Stimulated activated CD4-positive, alpha-beta T cell treated with anti-CD3 and anti-CD28 coated beads, Interleukin-1b, Interleukin-23, amount 100 ng/mL, for 24 hours (primary cell): ENCODE data around the gene LUZP2.
"Not testable (repeated sequence)": the region's sequence is repeated elsewhere in the genome, so short reads cannot be mapped to it uniquely, and the experiment has no call there.

Experiments
- DNase-seq, 4 experiments: peaks; one replicate each; pipeline ENCODE4 v3.0.0-alpha.2; 2020; ENCODE audit warnings: low read depth in 4 of 4, low spot score in 1 of 4

LUZP2 gene

DNA sequence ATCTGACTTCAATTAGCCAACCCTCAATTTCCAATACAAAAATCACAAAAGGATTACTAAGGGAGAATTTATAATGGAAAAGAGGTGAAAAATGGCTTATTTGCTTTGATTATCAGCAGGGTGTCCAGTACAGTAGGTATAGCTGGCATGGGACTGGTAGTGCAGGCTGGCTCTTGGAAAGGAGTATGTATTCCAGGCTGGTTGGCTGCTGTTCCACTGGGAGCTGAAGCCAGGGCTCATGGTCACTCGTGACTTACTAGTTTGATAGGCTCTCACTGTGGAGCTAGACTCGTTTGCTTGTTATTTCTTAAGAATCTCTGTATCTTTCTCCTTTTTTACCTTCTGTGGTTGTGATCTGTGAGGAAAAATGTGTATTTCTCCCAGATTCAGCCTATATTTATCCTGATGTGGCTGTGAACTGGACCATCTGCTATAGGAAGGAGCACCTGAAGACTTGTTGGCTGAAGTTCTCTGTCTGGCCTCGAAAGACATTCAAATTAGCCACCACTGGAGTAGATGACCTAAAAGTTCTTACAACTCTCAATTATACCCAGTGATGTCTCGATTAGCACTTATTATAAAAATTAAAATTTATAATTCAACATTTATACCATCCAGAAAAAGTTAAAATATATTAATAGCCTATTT is 395.1 kb downstream of the LUZP2 start:
- not testable (repeated sequence) for DNase-seq

DNA sequence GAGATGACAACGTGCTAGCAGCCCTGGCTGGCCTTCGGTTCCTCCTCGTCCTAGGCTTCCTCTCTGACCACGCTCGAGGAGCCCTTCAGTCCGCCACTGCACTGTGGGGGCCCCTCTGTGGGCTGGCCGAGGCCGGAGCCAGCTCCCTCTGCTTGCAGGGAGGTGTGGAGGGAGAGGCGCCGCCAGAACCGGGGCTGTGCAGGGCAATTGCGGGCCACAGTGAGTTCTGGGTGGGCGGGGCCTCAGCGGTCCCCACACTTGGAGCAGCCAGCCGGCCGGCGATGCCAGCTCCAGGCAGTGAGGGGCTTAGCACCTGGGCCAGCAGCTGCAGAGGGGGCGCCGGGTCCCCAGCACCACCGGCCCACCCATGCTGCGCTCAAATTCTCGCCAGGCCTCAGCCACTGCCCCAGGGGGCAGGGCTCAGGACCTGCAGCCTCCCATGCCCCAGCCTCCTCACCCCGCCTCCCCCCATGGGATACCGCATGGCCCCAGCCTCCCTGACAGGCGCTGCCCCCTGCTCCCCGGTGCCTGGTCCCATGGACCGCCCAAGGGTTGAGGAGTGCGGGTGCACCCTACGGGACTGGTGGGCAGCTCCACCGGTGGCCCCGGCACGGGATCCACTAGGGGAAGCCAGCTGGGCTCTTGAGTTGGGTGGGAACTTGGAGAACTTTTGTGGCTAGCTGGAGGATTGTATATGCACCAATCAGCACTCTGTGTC is 399.4 kb downstream of the LUZP2 start:
- no peak for DNase-seq

DNA sequence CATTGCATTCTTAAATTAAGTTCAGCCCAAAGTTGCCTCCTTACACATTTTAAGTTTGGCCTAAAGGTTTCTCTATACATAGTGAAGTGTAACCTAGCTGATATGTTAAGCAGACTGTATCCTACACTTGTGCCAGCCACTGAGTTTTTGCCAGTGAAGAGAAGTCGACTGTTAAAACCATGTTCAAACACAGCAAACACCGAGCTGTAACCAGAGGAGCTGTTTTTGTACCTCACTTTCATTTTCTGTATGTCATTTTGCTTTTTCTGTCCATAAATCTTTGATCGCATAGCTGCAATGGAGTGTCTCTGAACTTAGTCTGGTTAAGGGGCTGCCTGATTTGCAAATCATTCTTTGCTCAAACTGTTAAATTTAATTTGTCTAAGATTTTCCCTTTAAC is 403.7 kb downstream of the LUZP2 start:
- no peak for DNase-seq

DNA sequence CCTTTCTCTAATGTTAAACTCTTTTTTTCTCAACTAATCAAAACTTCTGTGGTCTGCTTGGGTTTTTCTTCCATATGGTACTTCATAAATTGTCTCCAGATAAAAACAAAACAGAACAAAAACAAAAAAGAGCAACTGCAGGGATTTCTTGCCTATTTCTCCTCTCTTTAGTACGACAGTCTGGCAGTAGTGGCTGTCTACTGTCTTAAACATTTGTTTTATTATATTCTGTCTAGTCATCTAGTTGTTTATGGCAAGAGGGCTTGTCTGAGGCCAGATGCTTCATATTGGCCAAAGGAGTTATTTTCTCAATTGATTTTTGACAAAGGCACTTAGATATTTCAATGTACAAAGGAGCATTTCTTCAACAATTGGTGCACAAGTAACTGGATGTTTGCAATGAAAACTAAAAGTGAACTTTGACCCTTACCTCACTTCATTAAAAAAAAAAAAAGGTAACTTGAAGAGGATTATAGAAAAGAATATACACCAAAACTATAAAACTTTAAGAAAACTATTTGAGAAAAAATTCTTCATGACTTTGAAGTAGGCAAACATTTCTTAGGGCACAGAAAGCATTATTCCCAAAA is 404.2 kb downstream of the LUZP2 start:
- no peak for DNase-seq

DNA sequence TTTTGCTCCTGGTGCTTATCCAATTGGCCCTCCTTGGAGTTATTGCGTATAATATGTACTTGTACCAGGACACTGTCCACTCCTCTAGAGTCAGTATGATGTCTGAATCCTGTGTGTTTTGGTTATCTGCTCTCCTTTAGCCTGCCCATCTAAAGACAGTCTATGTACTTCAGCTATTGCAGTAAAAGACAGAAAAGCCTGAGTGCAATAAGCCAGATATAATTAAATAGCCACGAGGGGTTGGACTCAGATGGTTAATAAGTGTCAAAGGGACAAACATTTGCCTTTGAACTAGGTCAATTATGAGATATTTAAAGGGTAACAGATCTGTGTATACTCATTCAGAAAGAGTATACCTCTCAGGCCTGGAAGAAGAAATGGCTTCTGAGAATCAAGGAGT is 406.7 kb downstream of the LUZP2 start:
- DNase-seq, result no peak

DNA sequence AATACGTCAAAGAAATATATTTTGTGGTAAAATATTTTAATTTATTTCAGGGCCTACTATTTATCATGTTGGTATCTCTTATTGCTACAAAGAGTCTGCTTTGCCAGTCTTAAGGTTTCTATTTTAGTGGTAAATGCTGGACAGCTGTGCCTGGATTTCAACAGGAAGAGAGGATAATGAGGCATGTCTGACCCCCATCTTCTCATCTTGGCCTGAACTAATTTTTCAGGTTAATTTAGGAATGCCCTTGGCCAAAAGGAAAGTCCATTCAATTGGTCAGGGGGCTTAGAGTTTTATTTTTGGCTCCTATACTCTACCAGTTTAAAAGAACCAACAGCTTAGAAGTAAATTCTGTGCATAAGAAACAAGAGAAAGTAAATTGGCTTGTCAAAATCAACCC is 428.2 kb downstream of the LUZP2 start:
- no peak for DNase-seq

DNA sequence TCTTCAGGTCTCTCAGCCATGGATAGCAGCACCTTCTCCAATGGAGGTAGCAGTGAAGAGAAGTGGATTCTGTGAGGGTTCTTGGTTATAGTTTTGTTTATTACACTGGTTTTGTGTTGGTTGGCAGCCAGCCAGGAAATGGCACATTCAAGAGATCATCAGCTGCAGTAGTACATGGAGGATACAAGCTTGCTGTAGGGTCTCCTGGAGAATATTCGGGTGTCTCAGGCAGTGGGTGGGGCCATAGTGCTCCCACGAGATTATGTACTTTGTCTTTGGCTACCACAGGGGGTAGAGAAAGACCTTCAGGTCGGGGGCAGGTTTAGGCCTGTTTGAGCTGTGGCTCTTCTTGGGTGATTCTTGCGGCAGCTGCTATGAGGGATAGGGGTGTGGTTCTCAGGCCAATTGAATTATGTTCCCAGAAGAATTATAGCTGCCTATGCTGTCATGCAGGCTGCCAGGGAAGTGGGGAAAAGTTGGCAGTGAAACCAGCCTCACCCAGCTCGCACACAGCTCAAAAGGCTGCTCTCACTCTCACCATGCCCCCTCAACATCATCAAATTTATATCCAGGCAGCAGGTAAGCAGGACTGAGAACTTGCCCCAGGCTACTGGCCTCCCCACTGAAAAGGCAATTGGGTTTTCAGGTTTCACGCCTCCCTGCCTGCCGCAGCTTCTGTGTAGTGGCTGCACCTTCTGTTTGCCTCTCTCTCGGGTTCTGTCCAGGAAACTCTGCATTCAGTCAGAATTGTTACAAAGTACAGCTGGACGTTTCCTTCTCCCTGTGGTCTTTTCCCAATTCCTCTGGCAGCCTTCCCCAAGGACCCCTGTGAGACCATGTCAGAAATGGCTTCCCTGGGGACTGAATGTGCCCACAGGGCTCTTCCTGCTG is 435.5 kb downstream of the LUZP2 start:
- no peak for DNase-seq

DNA sequence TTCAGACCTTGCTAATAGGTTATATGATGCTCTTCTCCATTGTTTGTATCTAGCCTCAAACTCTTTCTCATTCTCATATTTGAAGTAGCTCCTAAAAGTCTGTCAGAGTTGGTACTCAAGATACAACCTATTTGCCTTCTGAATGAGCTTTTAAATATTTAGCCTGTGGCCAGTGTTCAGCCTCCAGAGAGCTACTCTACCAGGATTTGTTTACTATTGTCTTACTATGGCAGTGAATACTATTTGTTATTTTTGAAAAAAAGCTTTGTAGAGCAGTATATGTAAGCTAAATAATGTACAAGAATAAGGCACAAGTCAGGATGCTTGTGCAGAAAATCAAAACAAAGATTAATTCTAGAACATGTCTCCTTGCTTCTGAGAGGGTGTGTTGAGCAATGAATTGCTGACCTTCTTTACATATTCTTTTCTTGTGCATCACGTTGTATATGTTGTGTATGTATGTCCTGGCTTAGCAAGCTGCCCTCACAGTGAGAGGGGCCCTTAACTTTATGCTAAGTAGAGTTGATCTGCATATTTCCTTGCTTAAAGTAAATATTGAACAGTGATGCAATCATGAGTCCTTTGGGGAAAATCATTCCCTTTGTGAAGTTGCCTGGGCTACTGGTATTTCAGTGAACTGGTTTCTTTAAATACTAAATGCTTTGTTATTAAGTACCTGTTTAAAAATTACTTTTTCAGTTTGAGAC is 438.0 kb downstream of the LUZP2 start:
- no peak for DNase-seq

DNA sequence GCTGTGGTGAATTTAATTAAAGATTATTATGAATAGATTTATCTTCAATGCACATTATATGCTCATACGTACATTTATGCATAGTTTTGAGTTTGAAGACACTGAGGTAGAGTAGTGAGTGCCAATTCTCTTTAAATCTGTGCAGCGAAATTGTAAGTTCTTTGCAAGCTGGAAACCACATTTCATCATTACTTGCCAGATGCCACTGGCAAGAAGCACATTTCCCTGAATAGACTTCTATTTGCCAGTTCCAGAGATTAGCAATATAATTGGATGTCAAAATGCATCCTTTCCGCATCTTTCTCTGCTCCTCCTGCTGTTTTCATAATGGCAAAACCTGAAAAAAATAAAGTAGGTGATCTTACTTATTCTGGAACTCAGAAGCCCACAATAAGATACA is 448.0 kb downstream of the LUZP2 start:
- no peak for DNase-seq

DNA sequence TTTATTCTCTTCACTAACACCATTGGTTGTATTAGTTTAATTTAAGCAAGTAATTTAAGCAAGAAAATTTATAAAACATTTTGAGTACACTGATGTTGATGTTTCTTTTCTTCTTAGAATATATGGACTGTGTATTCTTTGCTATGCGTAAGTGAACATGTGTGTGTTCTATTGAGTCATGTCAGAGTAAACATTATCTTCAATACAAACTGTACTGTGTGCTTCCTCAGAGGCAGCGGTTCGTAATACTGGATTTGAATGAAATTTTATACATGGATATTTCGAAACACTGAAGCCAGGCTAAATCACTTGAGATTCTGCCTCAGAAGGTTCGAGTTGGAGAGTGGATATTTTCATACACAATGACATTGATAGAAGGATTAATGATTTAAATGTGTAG is 452.6 kb downstream of the LUZP2 start:
- DNase-seq, result no peak

DNA sequence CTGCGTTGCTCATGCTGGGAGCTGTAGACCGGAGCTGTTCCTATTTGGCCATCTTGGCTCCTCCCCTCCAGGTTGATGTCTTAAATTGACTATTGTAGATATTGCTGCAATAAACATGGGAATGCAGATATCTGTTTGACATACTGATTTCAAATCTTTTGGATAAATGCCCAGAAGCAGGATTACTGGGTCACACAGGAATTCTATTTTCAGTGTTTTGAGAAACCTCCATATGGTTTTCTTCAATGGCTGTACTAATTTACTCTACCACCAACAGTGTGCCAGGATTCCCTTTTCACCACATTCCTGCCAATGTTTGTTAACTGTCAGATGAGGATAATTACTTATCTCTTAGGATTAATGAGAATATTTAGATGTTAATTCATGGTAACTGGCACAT is 467.0 kb downstream of the LUZP2 start:
- DNase-seq, result no peak

DNA sequence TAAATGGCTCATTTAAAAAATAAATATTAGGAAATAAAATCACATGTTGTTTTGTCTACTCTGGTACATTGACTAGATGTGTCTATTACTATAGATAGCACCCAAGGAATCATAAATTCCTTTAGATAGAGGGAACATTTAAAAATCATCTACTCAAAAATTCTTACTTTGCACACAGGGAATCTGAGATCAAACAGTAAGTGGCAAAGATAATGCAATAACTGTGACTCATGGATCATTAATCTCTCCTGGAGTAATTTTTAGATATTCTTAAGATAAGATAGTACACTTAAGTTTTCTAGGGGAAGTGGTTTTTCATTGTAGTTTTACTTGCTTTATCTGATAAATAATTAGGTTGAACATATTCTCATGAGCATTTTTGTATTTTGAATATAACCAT is 468.9 kb downstream of the LUZP2 start:
- DNase-seq, result no peak

DNA sequence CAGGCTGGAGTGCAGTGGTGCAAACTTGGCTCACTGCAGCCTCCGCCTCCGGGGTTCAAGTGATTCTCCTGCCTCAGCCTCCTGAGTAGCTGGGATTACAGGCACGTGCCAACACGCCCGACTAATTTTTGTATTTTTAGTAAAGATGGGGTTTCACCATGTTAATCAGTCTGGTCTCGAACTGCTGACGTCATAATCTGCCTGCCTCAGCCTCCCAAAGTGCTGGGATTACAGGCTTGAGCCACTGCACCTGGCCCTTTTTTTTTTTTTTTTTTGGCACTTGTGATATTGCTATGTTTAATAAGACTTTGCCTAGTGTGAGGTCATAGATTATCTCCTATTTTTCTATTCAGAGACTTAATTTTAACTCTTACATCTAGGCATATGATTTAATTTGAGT is 497.1 kb downstream of the LUZP2 start:
- DNase-seq, result not testable (repeated sequence)

DNA sequence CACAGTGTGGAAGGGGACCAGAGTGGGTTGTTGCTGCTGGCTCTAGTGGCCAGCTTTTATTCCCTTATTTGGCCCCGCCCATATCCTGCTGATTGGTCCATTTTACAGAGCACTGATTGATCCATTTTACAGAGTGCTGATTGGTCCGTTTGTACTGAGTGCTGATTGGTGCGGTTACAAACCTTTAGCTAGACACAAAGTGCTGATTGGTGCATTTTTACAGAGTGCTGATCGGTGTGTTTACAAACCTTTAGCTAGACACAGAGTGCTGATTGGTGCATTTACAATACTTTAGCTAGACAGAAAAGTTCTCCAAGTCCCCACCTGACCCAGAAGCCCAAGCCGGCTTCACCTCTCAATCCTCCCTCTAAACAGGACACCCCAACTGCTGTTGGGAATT is 503.1 kb downstream of the LUZP2 start:
- not testable (repeated sequence) for DNase-seq

DNA sequence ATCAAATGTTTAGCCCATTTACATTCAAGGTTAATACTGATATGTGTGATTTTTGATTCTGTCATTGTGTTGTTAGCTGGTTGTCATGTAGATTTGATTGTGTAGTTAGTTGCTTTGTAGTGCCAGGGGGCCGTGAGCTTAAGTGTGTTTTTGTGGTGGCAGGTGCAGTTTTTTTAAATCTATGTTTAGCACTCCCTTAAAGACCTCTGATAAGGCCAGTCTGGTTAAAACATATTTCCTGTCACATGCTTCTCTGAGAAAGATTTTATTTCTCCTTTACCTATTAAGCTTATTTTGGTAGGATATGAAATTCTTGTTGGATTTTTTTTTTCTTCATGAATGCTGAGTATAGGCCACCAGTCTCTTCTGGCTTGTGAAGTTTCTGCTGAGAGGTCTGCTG is 540.6 kb downstream of the LUZP2 start:
- DNase-seq, result no peak

DNA sequence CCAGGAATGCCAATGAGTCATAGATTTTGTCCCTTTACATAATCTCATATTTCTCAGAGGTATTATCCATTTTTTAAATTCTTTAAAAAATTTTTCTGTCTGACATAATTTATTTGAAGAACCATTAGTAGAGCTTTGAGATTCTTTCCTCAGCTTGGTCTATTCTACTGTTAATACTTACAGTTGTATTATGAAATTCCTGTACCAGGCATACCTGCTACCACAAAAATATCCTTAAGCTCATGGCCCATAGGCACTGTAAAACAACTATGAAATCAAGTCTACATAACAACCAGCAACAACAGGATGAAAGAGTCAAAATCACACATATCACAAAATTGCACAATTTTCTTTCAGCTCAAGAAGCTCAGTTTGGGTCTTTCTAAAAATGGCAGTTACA is 541.3 kb downstream of the LUZP2 start:
- DNase-seq, result no peak

DNA sequence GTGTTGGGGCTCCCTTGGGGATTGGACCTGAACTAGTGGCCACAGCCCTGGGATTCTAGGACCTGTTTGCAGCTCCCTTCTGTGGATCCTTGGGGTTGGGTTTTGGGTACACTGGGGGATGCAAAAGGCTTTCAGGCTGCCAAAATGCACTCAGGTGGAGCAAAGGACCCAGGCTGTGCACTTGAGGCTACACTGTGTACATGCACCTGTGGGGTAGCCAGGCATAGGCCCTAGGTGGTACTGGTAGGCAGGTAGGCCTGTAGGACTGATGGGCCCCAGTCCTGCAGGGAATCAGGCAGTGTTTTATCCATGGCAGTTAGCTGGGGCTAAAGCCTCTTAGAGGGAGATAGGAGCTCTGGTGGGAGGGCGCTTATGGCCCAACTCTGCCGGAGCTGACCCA is 542.3 kb downstream of the LUZP2 start:
- no peak for DNase-seq

DNA sequence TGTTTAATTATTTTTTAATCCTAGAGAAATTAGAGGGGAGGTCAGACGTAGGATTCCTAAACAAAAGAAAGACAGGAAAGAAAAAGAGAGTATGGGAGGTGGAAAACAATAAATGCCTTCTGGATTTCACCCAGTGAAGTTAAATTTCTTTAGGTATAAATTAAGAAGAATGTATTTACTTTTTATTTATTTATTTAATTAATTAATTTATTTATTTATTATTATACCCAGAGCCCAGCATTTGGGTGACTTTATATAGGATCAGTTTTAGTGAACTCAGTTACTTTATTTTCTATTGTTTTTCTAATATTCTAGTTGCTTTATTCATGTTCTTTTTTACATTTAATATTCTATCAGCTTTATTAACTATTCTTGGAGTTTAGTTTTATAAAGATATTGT is 551.8 kb downstream of the LUZP2 start:
- no peak for DNase-seq

DNA sequence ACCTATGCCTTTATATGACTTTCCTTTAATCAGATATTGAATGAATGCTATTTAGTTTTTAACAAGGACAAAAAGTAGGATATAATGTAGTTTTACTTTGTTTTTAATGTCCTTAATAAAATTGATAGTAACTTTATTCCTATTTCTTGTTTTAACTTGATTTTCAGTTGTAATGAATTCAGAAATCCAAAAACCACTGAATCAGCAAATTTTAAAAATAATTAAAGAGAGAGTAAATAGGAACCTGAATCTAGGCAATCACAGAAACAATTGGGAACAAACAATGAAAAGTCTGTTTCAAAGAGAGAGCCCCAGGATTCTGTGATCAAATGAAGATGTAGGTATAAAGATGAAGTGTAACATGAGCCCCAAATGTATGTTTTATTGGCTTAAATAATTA is 556.0 kb downstream of the LUZP2 start:
- no peak for DNase-seq

DNA sequence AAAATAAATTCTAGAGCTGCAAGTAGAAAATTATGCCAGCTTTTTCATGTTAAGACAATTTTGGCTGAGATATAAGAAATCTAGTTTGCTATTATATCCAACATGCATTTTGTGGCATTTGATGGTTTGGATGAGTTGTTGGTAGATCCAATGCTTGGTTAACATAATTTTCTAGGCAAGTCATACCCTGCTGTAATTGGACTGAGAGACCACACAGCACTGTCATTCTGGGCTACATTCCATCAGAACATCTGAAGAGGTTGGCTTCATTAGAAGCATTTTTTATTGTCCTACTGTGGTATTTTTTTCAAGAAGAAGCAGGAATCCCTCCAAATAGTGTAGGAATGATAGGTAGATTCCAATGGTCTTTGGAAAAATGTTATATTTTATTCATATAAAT is 561.0 kb downstream of the LUZP2 start:
- no peak for DNase-seq

DNA sequence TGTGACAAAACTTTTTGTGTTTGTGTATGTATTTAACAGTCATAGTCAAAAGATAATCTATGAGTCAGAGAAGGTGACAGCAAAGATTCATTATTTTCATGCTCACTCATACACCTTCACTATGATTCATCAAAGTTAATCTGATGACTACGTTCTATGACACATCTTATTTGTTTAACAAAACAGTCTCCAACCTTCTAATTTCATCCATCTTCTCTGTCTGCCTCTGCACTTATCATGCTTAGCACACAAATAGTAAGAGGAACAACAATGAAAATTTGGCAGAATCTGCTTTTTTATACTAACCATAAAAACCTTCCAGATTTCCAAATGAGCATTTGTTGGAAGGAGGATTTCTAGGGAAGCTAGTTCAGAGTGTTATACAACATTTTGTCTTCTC is 568.9 kb downstream of the LUZP2 start:
- DNase-seq, result no peak
